ENCODE measurements around the gene SH2D4B.

The SH2D4B gene

GRCh38 chr10:80537736-80538480 lies at the start of gene SH2D4B:
Gene SH2D4B (plus strand): TSS chr10:80537902. CDS start chr10:80538332, 430 bp downstream.
- no peak for DNase-seq

- no peak for DNase-seq
Observed at GRCh38 chr10:80488539-80489066, 49.1 kb upstream of the SH2D4B start.

- DNase-seq: no peak
Observed at GRCh38 chr10:80489371-80490112, 48.2 kb upstream of the SH2D4B start.

- DNase-seq: no peak
Observed at GRCh38 chr10:80491251-80492102, 46.2 kb upstream of the SH2D4B start.

- no peak for DNase-seq
Observed at GRCh38 chr10:80492848-80493521, 44.7 kb upstream of the SH2D4B start.

- peak; percentile 74 for DNase-seq
Observed at GRCh38 chr10:80493522-80494051, 44.1 kb upstream of the SH2D4B start.

- no peak for DNase-seq
Observed at GRCh38 chr10:80496555-80497172, 41.0 kb upstream of the SH2D4B start.

- peak; percentile 86 for DNase-seq
Observed at GRCh38 chr10:80497187-80498077, 40.3 kb upstream of the SH2D4B start.

GRCh38 chr10:80498078-80498832 lies 39.4 kb upstream of the SH2D4B start:
- DNase-seq: no peak

- DNase-seq: peak; percentile 84
Observed at GRCh38 chr10:80498833-80499741, 38.6 kb upstream of the SH2D4B start.

- DNase-seq: no peak
Observed at GRCh38 chr10:80500572-80501380, 36.9 kb upstream of the SH2D4B start.

GRCh38 chr10:80501381-80501912 lies 36.3 kb upstream of the SH2D4B start:
- no peak for DNase-seq

- no peak for DNase-seq
Observed at GRCh38 chr10:80501913-80502521, 35.7 kb upstream of the SH2D4B start.

GRCh38 chr10:80502621-80503583 lies 34.8 kb upstream of the SH2D4B start:
- no peak for DNase-seq

- DNase-seq: no peak
Observed at GRCh38 chr10:80503584-80504157, 34.0 kb upstream of the SH2D4B start.
